A549 (cell line): Measurements from ENCODE around the gene CREG2.
"Not testable (repeated sequence)": the region's sequence is repeated elsewhere in the genome, so short reads cannot be mapped to it uniquely, and the experiment has no call there.

Source experiments
- POLR2A ChIP-seq: IDR thresholded peaks from 2 replicates; pipeline ENCODE4 v1.6.1; 2012; ENCODE audit warnings: mild to moderate bottlenecking, low read length
- POLR2AphosphoS2 ChIP-seq: conservative IDR thresholded peaks from 2 replicates; pipeline ENCODE4 v1.6.1; 2012; ENCODE audit warnings: low read length, improper control_type of control experiment, inconsistent platforms
- RAD21 ChIP-seq, 2 experiments: fragments of >200 bp in 1 of 2; sonication (Bioruptor Twin) in 1 of 2; formaldehyde crosslinking in 1 of 2; IDR thresholded peaks in 1 of 2; conservative IDR thresholded peaks in 1 of 2; 2 replicates in 1 of 2; 3 replicates in 1 of 2; pipeline ENCODE4 v1.6.1; 2012 to 2018; ENCODE audit warnings: inconsistent platforms in 1 of 2
- SMC3 ChIP-seq: fragments of >200 bp; sonication (Bioruptor Twin); formaldehyde crosslinking; IDR thresholded peaks from 3 replicates; pipeline ENCODE4 v1.6.1; 2018; ENCODE audit warnings: inconsistent platforms
- TF ChIP-seq, protein P1 (sequence below): fragments of >200 bp; sonication (Bioruptor Twin); formaldehyde crosslinking; IDR thresholded peaks from 3 replicates; pipeline ENCODE4 v1.5.1; 2016
- TF ChIP-seq, protein P2 (sequence below): fragments of 200-600 bp; sonication (generic); IDR thresholded peaks from 2 replicates; pipeline ENCODE4 v1.6.1; 2016; ENCODE audit warnings: antibody characterized with exemption, mild to moderate bottlenecking, moderate library complexity

DNA sequence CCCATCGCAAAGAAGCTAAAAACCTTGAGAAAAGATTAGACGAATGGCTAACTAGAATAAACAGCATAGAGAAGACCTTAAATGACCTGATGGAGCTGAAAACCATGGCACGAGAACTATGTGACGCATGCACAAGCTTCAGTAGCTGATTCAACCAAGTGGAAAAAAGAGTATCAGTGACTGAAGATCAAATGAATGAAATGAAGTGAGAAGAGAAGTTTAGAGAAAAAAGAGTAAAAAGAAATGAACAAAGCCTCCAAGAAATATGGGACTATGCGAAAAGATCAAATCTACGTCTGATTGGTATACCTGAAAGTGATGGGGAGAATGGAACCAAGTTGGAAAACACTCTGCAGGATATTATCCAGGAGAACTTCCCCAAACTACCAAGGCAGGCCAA is 70.7 kb downstream of the CREG2 start:
- not testable (repeated sequence) for TF ChIP-seq RAD21 (conservative IDR thresholded peaks at IDR 0.05 in 1 of 2, IDR thresholded peaks at IDR 0.05 in 1 of 2); SMC3; POLR2A; POLR2AphosphoS2
- TF ChIP-seq, protein P1, sequence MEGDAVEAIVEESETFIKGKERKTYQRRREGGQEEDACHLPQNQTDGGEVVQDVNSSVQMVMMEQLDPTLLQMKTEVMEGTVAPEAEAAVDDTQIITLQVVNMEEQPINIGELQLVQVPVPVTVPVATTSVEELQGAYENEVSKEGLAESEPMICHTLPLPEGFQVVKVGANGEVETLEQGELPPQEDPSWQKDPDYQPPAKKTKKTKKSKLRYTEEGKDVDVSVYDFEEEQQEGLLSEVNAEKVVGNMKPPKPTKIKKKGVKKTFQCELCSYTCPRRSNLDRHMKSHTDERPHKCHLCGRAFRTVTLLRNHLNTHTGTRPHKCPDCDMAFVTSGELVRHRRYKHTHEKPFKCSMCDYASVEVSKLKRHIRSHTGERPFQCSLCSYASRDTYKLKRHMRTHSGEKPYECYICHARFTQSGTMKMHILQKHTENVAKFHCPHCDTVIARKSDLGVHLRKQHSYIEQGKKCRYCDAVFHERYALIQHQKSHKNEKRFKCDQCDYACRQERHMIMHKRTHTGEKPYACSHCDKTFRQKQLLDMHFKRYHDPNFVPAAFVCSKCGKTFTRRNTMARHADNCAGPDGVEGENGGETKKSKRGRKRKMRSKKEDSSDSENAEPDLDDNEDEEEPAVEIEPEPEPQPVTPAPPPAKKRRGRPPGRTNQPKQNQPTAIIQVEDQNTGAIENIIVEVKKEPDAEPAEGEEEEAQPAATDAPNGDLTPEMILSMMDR: not testable (repeated sequence)
- TF ChIP-seq, protein P2, sequence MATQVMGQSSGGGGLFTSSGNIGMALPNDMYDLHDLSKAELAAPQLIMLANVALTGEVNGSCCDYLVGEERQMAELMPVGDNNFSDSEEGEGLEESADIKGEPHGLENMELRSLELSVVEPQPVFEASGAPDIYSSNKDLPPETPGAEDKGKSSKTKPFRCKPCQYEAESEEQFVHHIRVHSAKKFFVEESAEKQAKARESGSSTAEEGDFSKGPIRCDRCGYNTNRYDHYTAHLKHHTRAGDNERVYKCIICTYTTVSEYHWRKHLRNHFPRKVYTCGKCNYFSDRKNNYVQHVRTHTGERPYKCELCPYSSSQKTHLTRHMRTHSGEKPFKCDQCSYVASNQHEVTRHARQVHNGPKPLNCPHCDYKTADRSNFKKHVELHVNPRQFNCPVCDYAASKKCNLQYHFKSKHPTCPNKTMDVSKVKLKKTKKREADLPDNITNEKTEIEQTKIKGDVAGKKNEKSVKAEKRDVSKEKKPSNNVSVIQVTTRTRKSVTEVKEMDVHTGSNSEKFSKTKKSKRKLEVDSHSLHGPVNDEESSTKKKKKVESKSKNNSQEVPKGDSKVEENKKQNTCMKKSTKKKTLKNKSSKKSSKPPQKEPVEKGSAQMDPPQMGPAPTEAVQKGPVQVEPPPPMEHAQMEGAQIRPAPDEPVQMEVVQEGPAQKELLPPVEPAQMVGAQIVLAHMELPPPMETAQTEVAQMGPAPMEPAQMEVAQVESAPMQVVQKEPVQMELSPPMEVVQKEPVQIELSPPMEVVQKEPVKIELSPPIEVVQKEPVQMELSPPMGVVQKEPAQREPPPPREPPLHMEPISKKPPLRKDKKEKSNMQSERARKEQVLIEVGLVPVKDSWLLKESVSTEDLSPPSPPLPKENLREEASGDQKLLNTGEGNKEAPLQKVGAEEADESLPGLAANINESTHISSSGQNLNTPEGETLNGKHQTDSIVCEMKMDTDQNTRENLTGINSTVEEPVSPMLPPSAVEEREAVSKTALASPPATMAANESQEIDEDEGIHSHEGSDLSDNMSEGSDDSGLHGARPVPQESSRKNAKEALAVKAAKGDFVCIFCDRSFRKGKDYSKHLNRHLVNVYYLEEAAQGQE: not testable (repeated sequence)
